Neural progenitor cell (in vitro differentiated cells): ENCODE results near the gene FBLN7.

Experiments
- EZH2 ChIP-seq: fragments of 200-600 bp; sonication (generic); IDR thresholded peaks from 2 replicates; pipeline ENCODE4 v1.6.1; 2017; ENCODE audit warnings: antibody characterized with exemption, mild to moderate bottlenecking, moderate library complexity
- EZH2phosphoT487 ChIP-seq: fragments of 200-600 bp; sonication (generic); IDR thresholded peaks from 2 replicates; pipeline ENCODE4 v1.6.1; 2017; ENCODE audit warnings: antibody characterized with exemption
- TF ChIP-seq, protein P1 (sequence below): fragments of 200-600 bp; sonication (generic); IDR thresholded peaks from 2 replicates; pipeline ENCODE4 v1.5.1; 2017; ENCODE audit warnings: antibody characterized with exemption, mild to moderate bottlenecking

DNA sequence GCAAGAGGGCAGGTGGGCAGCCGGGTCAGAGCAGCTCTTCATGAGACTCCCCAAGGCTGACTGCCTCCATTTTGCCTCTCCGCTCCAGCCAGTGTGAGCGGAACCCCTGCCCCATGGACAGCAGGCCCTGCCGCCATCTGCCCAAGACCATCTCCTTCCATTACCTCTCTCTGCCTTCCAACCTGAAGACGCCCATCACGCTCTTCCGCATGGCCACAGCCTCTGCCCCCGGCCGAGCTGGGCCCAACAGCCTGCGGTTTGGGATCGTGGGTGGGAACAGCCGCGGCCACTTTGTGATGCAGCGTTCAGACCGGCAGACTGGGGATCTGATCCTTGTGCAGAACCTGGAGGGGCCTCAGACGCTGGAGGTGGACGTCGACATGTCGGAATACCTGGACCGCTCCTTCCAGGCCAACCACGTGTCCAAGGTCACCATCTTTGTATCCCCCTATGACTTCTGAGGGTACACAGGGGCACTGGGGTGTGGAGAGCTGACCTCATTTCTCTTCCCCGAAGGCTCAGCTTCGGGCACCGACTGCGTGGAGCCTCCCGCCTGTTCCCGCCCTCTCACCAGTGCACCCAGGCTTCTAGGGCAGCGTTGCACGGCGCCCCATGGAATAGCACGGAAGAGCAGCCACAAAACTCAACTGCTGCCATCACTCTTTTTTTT, 49.0 kb downstream of the FBLN7 start:
- TF ChIP-seq EZH2phosphoT487 (no peak), EZH2 (no peak)
- TF ChIP-seq, protein P1, sequence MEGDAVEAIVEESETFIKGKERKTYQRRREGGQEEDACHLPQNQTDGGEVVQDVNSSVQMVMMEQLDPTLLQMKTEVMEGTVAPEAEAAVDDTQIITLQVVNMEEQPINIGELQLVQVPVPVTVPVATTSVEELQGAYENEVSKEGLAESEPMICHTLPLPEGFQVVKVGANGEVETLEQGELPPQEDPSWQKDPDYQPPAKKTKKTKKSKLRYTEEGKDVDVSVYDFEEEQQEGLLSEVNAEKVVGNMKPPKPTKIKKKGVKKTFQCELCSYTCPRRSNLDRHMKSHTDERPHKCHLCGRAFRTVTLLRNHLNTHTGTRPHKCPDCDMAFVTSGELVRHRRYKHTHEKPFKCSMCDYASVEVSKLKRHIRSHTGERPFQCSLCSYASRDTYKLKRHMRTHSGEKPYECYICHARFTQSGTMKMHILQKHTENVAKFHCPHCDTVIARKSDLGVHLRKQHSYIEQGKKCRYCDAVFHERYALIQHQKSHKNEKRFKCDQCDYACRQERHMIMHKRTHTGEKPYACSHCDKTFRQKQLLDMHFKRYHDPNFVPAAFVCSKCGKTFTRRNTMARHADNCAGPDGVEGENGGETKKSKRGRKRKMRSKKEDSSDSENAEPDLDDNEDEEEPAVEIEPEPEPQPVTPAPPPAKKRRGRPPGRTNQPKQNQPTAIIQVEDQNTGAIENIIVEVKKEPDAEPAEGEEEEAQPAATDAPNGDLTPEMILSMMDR = no peak
